HEK293 (cell line): ENCODE measurements around the gene KCNH8.

Source experiments
- CTCF ChIP-seq: fragments of 450-650 bp; formaldehyde crosslinking; IDR thresholded peaks from 2 replicates; pipeline ENCODE4 v1.5.1; 2016; ENCODE audit warnings: missing biosample characterization, missing genetic modification characterization
- ZNF341 ChIP-seq: fragments of 450-650 bp; formaldehyde crosslinking; IDR thresholded peaks from 2 replicates; pipeline ENCODE4; 2016; ENCODE audit warnings: low read depth, missing biosample characterization, missing genetic modification characterization
- ZNF362 ChIP-seq: fragments of 450-650 bp; formaldehyde crosslinking; IDR thresholded peaks from 2 replicates; pipeline ENCODE4 v1.5.1; 2016; ENCODE audit warnings: missing biosample characterization, missing genetic modification characterization

- TF ChIP-seq ZNF341 (tag by site-specific recombination) (no peak), CTCF (tag by site-specific recombination) (no peak), ZNF362 (tag by site-specific recombination) (no peak)
Measured at GRCh38 chr3:19485267-19485666, 337.0 kb downstream of the KCNH8 start.
